CD4-positive, alpha-beta T cell treated with Interleukin-4 for 1 hour (primary cell): ENCODE results near the gene SLIT1.
"Not testable (repeated sequence)": the region's sequence is repeated elsewhere in the genome, so short reads cannot be mapped to it uniquely, and the experiment has no call there.

Experiments used
- DNase-seq, 2 donors: peaks; one replicate each; pipeline ENCODE4 v3.0.0-alpha.2; 2020 to 2022

Gene SLIT1

GRCh38 chr10:97105303-97105702 is 80.5 kb downstream of the SLIT1 start:
- no peak for DNase-seq

DNA sequence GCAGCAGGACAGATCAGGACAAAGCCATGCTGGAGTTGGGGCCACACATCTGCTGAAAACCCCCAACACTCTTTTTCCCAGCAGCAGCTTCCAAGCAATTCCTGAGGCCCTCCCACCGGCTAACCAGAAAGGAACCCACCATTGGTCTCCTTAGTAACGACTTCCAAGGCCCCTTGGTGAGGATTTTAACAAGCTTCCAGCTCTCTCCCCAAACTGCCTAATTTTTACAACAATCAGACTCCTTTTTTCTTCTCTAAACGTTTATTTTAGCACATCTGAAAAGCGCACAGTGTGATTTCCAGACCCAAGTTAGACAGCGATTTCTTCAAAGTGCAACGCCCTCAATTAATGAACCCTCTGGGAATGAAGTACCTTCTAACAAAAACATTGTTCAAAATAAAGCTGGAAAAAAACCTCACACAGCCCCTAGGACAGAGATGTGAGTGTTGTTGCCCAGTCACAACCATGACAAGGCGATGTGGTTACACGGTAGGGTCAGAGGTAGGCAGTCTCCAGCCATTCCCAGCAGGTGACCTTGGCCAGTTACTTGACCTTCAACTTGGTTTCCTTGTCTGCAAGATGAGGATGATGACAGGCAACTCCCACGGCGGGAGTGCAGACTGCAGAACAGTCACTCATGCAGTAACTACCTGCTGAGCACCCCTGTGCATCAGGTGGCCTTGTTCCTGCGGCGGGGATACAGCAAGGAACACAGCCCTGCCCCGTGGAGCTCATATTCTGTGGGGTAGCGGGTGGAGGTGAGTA is 82.3 kb downstream of the SLIT1 start:
- DNase-seq, result no peak

DNA sequence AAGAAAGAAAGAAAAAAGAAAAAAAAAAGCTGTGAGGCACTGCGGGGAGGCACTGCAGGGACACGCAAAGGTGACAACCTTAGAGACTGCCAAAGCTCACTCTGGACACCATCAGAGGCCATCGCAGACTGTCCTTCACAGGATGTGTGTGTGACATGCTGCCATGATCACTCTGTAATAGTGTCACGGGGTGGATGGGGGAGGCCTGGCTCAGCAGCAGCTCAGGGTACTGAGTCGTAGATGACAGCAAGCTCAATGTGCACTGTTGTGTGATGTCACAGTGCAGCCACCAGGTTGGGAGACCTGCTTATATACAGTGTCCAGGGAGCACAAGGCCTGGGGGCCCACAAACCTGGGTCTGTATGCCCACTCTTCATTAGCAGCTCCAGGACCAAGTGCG is 83.3 kb downstream of the SLIT1 start:
- DNase-seq, result no peak

GRCh38 chr10:97101166-97101940 is 84.4 kb downstream of the SLIT1 start:
- DNase-seq, result no peak

GRCh38 chr10:97100657-97101056 is 85.1 kb downstream of the SLIT1 start:
- DNase-seq, result no peak

GRCh38 chr10:97099868-97100267 is 85.9 kb downstream of the SLIT1 start:
- no peak for DNase-seq

DNA sequence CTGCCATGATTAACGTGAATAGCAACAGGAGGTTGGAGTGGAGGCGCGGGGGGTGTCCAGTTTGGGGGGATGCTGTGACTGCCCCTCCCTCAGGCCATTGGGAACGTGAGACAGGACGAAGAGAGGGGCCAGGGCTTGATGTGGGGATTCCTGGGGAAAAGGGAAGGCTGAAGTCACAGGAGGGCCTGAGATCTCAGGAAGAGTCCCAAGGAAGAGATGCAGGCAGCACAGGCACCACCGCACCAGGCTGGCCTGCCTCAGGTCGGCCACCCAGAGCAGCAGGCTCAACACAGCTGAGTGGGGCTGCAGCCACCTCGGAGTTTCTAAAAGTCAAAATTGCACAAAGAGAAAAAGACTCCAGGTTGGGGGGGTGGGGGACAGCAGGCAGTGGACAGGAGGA is 86.7 kb downstream of the SLIT1 start:
- DNase-seq, result no peak

GRCh38 chr10:97097084-97097433 is 88.7 kb downstream of the SLIT1 start:
- no peak for DNase-seq

GRCh38 chr10:97096261-97097083 is 89.3 kb downstream of the SLIT1 start:
- DNase-seq, result peak; percentile 14 to 28

GRCh38 chr10:97095701-97096260 is 90.0 kb downstream of the SLIT1 start:
- no peak for DNase-seq

DNA sequence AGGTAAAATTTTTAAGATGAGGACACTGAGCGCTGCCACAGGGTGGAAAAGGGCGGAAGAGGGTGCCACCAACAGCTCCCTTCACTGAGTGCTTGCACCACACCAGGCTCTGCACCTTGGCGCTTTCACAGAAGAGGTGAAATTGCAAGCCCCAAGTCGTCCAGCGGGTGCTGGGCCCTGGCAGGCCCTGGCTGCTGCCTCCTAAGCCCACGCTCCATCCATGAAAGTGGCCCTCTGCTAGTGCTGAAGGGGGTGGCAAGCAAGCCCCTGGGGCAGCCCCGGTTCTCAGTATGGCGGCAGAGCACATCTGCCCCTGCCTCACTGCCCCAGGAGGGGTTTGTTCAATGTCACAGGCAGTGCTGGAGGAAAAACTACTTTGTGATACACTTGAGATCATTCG is 95.1 kb downstream of the SLIT1 start:
- no peak for DNase-seq

DNA sequence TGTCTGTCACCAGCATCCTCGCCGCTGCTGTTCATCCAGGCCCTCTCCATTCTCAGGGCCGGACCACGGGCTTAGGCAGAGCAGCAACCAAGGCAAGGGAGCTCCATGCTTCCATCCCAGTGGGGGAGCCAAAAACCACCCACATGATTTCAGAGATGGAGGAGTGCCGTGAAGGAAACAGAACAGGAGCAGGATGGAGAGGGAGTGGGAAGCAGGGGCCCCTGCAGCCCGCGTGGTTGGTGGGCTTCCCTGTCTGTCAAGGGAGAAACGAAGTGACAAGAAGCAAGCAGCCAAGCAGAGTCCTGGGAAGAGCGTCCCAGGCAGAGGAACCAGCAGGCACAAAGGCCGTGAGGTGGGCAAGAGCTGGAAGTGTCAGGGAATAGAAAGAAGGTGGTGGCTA is 95.7 kb downstream of the SLIT1 start:
- DNase-seq, result no peak

DNA sequence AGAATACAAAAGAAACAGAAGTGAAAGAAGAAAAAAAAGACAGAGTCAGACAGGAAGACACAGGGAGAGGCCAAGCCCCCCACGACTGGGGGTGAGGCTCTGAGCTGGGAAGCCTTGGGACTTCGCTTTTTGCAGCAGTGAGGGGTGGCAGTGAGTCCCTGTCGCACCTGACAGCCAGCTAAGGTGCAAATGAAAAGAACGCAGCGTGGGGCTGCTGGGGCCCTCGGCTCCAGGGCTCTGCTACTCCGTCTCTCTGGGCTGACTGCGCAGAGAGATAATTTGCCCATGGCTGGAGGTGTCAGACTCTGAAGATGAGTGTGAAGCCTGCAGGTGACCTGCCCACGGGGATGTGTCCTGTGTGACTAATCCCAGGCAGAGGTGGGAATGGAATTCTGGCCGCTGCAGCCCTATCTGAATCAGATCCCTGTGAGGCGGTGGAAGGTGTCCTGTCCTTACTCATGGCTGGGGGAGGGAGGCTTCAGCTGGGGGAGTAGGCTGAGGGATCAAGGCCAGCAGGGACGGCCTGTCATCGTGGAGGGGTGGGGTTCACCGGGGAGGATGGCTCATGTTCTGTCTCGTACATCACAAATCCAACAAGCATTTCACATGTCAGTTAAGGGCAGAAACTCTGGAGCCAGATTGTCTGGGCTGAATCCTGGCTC is 96.4 kb downstream of the SLIT1 start:
- DNase-seq, result no peak

GRCh38 chr10:97087296-97087695 is 98.5 kb downstream of the SLIT1 start:
- DNase-seq, result no peak

GRCh38 chr10:97086530-97086929 is 99.2 kb downstream of the SLIT1 start:
- no peak for DNase-seq

- no peak for DNase-seq
Measured at GRCh38 chr10:97083228-97083829, 102.4 kb downstream of the SLIT1 start.

DNA sequence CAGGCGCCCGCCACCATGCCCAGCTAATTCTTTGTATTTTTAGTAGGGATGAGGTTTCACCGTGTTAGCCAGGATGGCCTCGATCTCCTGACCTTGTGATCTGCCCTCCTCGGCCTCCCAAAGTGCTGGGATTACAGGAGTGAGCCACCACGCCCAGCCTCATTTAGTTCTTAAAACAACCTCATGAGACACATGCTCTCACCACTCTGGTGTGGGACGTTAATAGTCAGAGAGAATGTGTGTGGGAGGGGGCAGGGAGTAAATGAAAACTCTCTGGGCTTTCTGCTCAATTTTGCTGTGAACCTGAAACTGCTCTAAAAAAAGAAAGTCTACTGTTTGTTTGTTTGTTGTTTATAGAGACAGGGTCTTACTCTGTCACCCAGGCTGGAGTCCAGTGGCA is 103.2 kb downstream of the SLIT1 start:
- not testable (repeated sequence) for DNase-seq

- DNase-seq, result peak; percentile 30 to 34
Measured at GRCh38 chr10:97081621-97082235, 104.0 kb downstream of the SLIT1 start.

DNA sequence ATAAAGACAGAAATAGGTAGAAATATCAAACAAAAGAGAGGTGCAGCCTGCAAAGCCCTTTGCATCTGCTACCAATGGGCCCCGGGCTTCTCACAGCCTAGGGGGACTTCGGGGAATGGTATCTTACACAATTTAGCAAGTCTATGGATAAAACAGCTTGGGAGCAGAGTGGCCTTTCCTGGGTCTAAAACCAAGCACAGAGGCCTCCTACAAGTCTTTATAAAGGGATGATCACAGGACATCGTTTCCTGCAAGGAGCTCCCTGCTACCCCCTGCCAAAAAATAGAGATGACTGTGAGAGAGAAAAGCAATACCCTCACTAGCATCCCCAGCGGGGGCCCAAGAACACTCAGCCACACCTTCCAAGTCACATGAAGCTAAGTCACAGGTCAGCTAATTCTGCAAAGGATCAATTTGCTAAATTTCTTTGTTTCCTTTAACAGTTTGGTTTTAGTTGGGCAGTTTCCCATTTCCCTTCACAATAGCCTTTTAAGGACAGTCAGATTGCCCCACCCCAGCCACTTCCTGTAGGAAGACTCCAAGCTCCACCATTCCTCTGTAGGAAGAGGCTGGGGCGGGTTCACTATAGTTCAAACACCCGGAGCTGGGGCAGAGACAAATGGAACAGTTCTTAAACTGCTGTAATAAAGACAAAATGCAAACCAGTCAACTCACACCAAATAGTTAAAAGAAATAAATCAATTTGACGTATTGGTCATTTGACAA is 105.5 kb downstream of the SLIT1 start:
- no peak for DNase-seq

DNA sequence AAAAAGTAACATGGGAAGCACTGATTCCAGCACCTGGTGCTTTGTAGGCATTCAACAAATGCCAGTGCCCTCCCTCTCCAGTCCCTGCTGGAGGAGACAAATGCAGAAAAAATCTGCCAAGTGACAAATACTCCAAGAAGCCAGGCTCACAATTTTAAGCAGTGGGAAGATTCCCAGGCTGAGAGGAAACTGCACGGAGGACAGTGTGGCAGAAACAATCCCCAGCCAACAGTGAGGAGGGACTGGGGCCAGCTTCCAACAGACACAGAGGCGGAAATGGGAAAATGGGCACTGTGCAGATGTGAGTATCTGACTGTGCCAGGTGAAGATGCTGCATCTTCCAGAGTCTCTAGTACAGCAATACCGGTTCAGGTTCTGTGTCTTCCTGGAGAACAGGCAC is 106.3 kb downstream of the SLIT1 start:
- DNase-seq, result no peak

DNA sequence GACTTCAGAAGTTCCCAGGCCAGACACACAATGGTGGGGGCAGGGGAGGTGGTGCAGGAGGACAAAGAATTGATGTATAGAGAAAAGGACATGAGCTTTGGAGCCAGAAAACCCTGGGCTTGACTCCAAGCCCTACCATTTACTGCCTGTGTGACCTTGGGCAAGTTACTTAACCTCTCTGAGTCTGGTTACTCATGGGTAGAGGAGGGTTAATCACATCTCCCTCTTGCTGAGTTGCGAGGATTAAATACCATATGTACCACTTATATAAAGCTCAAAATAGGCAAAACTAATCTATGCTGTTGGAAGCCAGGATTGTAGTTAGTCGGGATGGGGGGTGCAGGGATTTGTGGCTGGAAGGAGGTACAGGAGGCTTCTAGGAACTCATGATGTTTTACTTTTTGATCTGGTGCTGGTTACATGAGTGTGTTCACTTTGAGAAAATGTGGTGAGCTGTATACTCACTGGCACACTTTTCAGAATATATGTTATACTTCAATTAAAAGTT is 106.8 kb downstream of the SLIT1 start:
- DNase-seq, result no peak
